SK-N-SH treated with all-trans-retinoic acid at 6 μM for 48 hours (cell line): ENCODE data around the gene PTPRD.

Source experiments
- ATAC-seq: fragments of 200-7000 bp; cut with Tn5 transposase; 3 replicates; pipeline ENCODE4 v1.9.1; 2020; ENCODE audit warnings: mild to moderate bottlenecking, moderate library complexity
- ARNTL ChIP-seq: fragments of 450-650 bp; formaldehyde crosslinking; IDR thresholded peaks from 2 replicates; pipeline ENCODE4 v1.5.0; 2020; ENCODE audit warnings: low read depth, mild to moderate bottlenecking, moderate library complexity, borderline replicate concordance
- BACH2 ChIP-seq: fragments of 250-450 bp; sonication (Bioruptor Pico); IDR thresholded peaks from 2 replicates; pipeline ENCODE4 v1.9.0; 2021; ENCODE audit warnings: mild to moderate bottlenecking, borderline replicate concordance
- CREB5 ChIP-seq: fragments of 250-450 bp; sonication (Bioruptor Pico); IDR thresholded peaks from 2 replicates; pipeline ENCODE4 v1.5.1; 2020; ENCODE audit warnings: low read depth, mild to moderate bottlenecking, moderate library complexity
- CSRNP3 ChIP-seq: fragments of 250-450 bp; sonication (Bioruptor Pico); IDR thresholded peaks from 2 replicates; pipeline ENCODE4 v1.5.1; 2021; ENCODE audit warnings: mild to moderate bottlenecking, moderate library complexity
- ESRRG ChIP-seq: fragments of 250-450 bp; sonication (Bioruptor Pico); IDR thresholded peaks from 2 replicates; pipeline ENCODE4 v1.6.1; 2021; ENCODE audit warnings: mild to moderate bottlenecking
- GLIS3 ChIP-seq: fragments of 250-450 bp; sonication (Bioruptor Pico); IDR thresholded peaks from 2 replicates; pipeline ENCODE4 v1.5.0; 2020; ENCODE audit warnings: mild to moderate bottlenecking, moderate library complexity
- OSR1 ChIP-seq: fragments of 250-450 bp; sonication (Bioruptor Pico); IDR thresholded peaks from 2 replicates; pipeline ENCODE4 v1.8.0; 2022; ENCODE audit warnings: moderate library complexity, mild to moderate bottlenecking, inconsistent platforms
- PPARA ChIP-seq: fragments of 250-450 bp; sonication (Bioruptor Pico); IDR thresholded peaks from 2 replicates; pipeline ENCODE4 v1.5.0; 2020; ENCODE audit warnings: mild to moderate bottlenecking, borderline replicate concordance
- RARB ChIP-seq: fragments of 250-450 bp; sonication (Bioruptor Pico); IDR thresholded peaks from 2 replicates; pipeline ENCODE4 v1.8.0; 2021; ENCODE audit warnings: mild to moderate bottlenecking, moderate library complexity
- SNAI2 ChIP-seq: fragments of 250-450 bp; sonication (Bioruptor Pico); IDR thresholded peaks from 2 replicates; pipeline ENCODE4 v1.5.0; 2020; ENCODE audit warnings: mild to moderate bottlenecking, moderate library complexity
- ZC3H10 ChIP-seq: fragments of 250-450 bp; sonication (Bioruptor Pico); IDR thresholded peaks from 2 replicates; pipeline ENCODE4 v1.5.1; 2021; ENCODE audit warnings: mild to moderate bottlenecking, moderate library complexity
- ZFP3 ChIP-seq: fragments of 250-450 bp; sonication (Bioruptor Pico); IDR thresholded peaks from 2 replicates; pipeline ENCODE4 v1.5.0; 2020; ENCODE audit warnings: mild to moderate bottlenecking, moderate library complexity
- ZFP30 ChIP-seq: fragments of 450-650 bp; formaldehyde crosslinking; IDR thresholded peaks from 2 replicates; pipeline ENCODE4 v1.5.0; 2022; ENCODE audit warnings: mild to moderate bottlenecking, moderate library complexity
- ZNF565 ChIP-seq: fragments of 450-650 bp; formaldehyde crosslinking; conservative IDR thresholded peaks from 2 replicates; pipeline ENCODE4 v1.5.0; 2020; ENCODE audit warnings: low read depth, mild to moderate bottlenecking, moderate library complexity
- TF ChIP-seq, protein P1 (sequence below): fragments of 250-450 bp; sonication (Bioruptor Pico); IDR thresholded peaks from 2 replicates; pipeline ENCODE4 v1.5.0; 2020; ENCODE audit warnings: mild to moderate bottlenecking, moderate library complexity
- TF ChIP-seq, protein P2 (sequence below): fragments of 250-450 bp; sonication (Bioruptor Pico); IDR thresholded peaks from 2 replicates; pipeline ENCODE4 v1.8.0; 2021; ENCODE audit warnings: low read depth, mild to moderate bottlenecking, moderate library complexity, borderline replicate concordance
- TF ChIP-seq, protein P3 (sequence below): fragments of 250-450 bp; sonication (Bioruptor Pico); IDR thresholded peaks from 2 replicates; pipeline ENCODE4 v1.8.0; 2020; ENCODE audit warnings: mild to moderate bottlenecking, moderate library complexity, borderline replicate concordance

PTPRD gene

GRCh38 chr9:8816361-8816760, 1796.4 kb downstream of the PTPRD start:
- no peak for ATAC-seq
- no peak for TF ChIP-seq GLIS3 (CRISPR knock-in tag)
- no peak for TF ChIP-seq BACH2 (CRISPR knock-in tag)
- TF ChIP-seq, protein P1, sequence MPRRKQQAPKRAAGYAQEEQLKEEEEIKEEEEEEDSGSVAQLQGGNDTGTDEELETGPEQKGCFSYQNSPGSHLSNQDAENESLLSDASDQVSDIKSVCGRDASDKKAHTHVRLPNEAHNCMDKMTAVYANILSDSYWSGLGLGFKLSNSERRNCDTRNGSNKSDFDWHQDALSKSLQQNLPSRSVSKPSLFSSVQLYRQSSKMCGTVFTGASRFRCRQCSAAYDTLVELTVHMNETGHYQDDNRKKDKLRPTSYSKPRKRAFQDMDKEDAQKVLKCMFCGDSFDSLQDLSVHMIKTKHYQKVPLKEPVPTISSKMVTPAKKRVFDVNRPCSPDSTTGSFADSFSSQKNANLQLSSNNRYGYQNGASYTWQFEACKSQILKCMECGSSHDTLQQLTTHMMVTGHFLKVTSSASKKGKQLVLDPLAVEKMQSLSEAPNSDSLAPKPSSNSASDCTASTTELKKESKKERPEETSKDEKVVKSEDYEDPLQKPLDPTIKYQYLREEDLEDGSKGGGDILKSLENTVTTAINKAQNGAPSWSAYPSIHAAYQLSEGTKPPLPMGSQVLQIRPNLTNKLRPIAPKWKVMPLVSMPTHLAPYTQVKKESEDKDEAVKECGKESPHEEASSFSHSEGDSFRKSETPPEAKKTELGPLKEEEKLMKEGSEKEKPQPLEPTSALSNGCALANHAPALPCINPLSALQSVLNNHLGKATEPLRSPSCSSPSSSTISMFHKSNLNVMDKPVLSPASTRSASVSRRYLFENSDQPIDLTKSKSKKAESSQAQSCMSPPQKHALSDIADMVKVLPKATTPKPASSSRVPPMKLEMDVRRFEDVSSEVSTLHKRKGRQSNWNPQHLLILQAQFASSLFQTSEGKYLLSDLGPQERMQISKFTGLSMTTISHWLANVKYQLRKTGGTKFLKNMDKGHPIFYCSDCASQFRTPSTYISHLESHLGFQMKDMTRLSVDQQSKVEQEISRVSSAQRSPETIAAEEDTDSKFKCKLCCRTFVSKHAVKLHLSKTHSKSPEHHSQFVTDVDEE (CRISPR knock-in tag) = no peak
- no peak for TF ChIP-seq PPARA
- TF ChIP-seq CREB5 (CRISPR knock-in tag) = no peak
- no peak for TF ChIP-seq RARB (CRISPR knock-in tag)
- TF ChIP-seq ESRRG (CRISPR knock-in tag) = no peak
- no peak for TF ChIP-seq CSRNP3 (CRISPR knock-in tag)
- TF ChIP-seq, protein P2, sequence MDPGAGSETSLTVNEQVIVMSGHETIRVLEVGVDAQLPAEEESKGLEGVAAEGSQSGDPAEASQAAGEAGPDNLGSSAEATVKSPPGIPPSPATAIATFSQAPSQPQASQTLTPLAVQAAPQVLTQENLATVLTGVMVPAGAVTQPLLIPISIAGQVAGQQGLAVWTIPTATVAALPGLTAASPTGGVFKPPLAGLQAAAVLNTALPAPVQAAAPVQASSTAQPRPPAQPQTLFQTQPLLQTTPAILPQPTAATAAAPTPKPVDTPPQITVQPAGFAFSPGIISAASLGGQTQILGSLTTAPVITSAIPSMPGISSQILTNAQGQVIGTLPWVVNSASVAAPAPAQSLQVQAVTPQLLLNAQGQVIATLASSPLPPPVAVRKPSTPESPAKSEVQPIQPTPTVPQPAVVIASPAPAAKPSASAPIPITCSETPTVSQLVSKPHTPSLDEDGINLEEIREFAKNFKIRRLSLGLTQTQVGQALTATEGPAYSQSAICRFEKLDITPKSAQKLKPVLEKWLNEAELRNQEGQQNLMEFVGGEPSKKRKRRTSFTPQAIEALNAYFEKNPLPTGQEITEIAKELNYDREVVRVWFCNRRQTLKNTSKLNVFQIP (CRISPR knock-in tag) = no peak
- TF ChIP-seq, protein P3, sequence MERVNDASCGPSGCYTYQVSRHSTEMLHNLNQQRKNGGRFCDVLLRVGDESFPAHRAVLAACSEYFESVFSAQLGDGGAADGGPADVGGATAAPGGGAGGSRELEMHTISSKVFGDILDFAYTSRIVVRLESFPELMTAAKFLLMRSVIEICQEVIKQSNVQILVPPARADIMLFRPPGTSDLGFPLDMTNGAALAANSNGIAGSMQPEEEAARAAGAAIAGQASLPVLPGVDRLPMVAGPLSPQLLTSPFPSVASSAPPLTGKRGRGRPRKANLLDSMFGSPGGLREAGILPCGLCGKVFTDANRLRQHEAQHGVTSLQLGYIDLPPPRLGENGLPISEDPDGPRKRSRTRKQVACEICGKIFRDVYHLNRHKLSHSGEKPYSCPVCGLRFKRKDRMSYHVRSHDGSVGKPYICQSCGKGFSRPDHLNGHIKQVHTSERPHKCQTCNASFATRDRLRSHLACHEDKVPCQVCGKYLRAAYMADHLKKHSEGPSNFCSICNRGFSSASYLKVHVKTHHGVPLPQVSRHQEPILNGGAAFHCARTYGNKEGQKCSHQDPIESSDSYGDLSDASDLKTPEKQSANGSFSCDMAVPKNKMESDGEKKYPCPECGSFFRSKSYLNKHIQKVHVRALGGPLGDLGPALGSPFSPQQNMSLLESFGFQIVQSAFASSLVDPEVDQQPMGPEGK (CRISPR knock-in tag) = no peak
- no peak for TF ChIP-seq ZNF565 (CRISPR knock-in tag)

DNA sequence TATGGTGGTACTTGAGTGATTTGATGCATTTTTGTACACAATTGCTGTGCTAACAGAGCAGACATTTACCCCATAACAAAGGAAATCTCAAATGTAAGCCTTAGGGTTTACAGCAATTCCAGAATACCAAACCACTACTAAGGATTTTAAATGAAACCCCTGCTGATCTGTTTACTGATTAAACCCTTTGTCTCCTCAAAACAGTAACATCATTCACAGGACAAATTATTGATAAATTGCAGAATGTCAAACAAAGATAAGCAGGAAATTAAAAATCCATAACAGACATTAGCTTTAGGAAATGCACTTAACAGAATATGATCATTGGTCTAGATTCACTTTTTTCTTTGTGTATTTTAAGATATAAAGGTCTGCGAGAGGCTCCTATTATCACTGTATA, 1796.9 kb downstream of the PTPRD start:
- ATAC-seq = no peak

More for the DNA sequence above, 1796.9 kb downstream of the PTPRD start:
- TF ChIP-seq, protein P1 (CRISPR knock-in tag) = no peak
- TF ChIP-seq SNAI2 (CRISPR knock-in tag) = no peak
- no peak for TF ChIP-seq ZC3H10 (CRISPR knock-in tag)
- TF ChIP-seq, protein P2 (CRISPR knock-in tag) = no peak
- TF ChIP-seq, protein P3 (CRISPR knock-in tag) = no peak
- no peak for TF ChIP-seq ZFP30
- TF ChIP-seq CREB5 (CRISPR knock-in tag) = no peak
- no peak for TF ChIP-seq CSRNP3 (CRISPR knock-in tag)
- no peak for TF ChIP-seq RARB (CRISPR knock-in tag)
- no peak for TF ChIP-seq ARNTL (CRISPR knock-in tag)
- no peak for TF ChIP-seq OSR1
- TF ChIP-seq ZFP3 = no peak
- TF ChIP-seq, all 23 proteins: peak for 0
